GM21526 (cell line): ENCODE results near the gene CEP43.

Source experiments
- ATAC-seq: cut with Tn5 transposase; IDR thresholded peaks from one replicate; pipeline ENCODE4 v1.9.1; 2021; ENCODE audit warnings: moderate library complexity; ENCODE audit not compliant: unreplicated experiment, low FRiP score

The CEP43 gene

GRCh38 chr6:166960609-166960978, 38.6 kb upstream of the CEP43 start:
- no peak for ATAC-seq

DNA sequence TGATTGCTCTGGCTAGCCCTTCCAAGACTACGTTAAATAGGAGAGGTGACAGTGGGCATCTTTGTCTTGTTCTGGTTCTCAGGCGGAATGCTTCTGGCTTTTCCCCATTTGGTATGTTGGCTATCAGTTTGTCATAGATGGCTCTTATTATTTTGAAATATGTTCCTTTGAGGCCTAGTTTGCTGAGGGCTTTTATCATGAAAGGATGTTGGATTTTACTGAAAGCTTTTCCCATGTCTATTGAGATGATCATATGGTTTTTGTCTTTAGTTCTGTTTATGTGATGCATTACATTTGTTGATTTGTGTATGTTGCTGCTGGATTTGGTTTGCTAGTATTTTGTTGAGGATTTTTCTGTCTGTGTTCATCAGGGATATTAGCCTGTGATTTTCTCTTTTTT, 32.9 kb upstream of the CEP43 start:
- no peak for ATAC-seq

DNA sequence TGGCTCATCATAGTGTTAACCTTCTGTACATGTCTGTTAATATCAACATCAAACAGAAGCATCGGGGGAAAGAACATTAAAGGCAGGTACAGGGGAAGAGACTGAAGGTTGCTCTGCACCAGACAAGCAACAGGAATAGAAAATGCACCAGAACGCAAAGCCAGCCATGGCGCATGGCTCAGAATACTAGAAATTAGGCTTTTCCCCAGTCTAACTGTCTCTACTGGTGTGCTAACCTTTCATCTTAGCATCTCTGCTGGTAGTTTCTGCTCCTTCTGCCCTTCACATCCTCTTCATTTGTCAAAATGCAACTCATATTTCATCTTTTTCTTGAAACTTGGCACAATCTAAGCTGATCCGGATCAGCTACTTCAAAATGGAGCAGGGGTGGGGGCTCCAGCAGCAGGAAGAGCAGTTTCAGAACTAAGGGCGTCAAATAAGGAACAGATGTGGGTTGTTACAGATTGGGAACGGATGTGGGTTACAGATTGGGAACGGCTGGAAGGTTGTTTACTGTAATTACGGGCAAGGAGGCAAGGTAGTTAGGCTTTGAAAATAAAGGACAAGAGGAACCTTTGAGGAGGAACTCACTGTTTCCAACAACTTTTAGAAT, 29.7 kb upstream of the CEP43 start:
- ATAC-seq, result no peak

DNA sequence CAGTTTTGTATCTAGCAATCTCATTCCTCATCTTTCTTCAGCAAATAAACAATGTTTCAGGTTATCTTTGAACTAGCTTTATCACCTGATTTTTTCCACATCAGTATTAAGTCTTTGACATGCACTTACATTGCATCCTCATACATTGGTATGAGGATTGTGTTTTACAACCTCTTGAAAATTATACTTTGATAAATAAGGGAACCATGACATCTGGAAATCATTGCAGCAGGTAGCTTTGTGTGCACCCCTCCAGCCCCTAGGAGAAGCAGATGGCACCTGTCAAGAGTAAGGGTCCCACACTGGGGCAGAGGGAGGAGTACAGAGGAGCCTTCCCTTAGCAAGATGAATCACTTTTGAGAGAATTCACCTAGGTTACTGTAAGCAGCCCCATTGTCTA, 29.1 kb upstream of the CEP43 start:
- no peak for ATAC-seq

DNA sequence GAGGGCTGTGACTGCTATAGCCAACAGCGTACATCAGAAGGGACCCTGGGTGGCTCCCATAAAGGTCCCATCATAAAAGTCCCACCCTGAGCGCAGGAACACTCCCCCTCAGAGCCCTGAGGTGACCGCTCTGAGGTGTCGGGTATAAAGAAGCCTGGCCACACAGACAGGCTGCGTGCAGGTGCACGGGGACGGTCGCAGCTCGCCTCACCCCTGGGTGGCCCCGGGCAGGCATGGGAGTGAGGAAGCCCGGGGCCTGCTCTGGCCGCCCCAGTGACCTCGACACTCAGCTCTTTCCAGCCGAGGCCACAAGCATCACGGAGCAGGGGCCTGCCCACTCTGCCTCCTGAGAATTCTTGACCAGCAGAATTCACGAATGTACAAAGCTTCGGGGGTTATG, 28.4 kb upstream of the CEP43 start:
- ATAC-seq, result no peak

DNA sequence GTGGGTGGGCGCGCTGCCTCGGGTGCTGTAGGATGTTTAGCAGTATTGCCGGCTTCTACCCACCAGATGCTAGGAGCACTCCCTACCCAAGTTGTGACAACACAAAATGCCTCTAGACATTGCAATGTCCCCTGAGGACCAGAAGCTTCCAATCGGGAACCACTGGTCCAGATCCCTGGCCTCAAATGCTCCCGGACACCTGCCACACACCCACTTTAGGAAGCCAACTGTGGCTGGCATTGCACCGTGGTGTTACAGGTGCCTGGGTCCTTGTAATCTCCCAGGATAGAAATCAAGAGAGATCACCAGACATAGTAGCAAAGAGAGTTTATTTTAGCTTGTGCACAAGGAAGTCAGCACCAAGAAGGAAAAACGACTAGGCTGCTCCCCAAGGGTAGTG, 27.9 kb upstream of the CEP43 start:
- ATAC-seq, result no peak

GRCh38 chr6:166972101-166972500, 27.1 kb upstream of the CEP43 start:
- ATAC-seq, result no peak

GRCh38 chr6:166976636-166977035, 22.6 kb upstream of the CEP43 start:
- no peak for ATAC-seq

DNA sequence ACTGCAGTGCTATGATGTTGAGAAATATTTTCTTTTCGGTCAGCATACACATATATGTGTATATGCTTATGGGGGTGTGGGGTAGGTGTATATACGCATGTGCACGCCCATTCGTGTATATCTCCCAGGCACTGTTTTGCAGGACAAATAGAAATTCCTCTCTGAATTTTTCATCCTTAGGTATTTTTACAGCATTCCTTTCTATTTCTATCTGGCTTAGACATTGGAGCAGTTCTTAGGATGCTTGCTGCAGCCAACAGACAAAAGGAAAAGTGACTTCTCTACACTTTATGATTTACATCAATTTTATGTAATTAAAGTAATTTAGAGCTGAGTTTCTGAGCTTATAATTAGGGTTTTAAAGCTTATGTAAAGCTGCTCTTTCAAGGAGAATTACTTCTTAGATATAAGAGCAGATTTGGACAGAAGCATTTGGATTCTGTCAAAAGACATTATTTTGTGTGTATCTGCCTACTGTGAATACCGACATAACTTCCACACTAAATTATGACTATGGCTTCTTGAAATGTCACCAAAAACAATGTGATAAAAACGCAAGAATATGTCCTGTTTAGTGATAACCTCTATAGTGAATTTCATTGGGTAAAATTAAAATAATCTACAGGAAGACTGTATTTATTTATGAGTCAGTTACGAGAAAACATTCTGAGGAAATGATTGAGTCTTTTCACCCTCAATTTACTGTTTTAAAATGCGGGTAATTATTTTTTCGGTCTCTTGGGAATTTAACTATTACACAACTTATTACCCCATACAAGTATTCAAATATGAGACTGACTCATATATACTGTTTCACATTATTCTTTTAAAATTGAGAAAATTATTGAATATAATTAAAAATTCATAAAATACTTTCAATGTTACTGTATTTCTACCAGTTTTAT, 21.3 kb upstream of the CEP43 start:
- no peak for ATAC-seq

DNA sequence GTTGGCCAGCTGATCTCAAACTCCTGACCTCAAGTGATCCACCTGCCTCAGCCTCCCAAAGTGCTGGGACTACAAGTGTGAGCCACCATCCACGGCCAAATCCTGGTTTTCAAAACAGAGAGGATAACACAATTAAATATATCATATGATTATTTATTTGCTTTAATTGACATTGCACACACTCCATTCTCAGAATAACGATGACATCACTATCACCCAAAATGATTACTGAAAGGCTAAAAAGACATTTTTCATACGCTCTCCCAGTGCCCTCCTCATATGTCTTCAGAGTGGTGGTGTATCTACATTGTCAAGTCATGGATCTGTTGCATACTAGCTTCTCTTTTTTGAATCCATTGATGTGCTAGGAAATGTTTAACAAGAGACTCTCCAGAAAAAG, 18.5 kb upstream of the CEP43 start:
- ATAC-seq, result no peak

GRCh38 chr6:166987448-166987847, 11.7 kb upstream of the CEP43 start:
- ATAC-seq, result no peak

GRCh38 chr6:166987930-166988329, 11.3 kb upstream of the CEP43 start:
- no peak for ATAC-seq

DNA sequence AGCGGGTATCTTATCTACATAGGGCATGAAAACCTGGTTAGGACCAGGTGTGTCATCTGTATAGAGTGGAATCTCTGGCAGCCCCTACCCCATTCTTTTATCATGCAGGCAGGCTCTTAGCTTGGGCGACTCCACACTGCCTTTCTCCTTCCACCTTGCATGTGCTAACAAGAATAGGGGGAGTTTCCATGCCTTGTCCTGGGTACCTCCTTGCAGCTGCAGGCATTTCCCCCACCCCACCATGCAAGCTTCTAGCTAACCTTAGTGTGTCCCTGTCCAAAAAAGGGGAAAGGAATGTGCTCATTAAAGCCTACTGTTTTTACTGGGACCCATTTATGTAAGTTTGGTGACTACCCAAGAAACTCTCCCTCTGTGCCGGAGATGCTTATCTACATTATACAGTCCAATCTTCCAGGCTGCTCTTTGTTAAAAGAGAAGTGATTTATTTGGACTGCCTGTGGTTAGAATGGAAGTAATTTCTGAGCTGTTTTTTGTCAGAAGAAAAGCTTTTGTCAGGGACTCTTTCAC, 10.5 kb upstream of the CEP43 start:
- no peak for ATAC-seq

- ATAC-seq, result peak; percentile 60
Observed at GRCh38 chr6:166989427-166990032, 9.7 kb upstream of the CEP43 start.

GRCh38 chr6:166996406-166996805, 2.8 kb upstream of the CEP43 start:
- no peak for ATAC-seq

DNA sequence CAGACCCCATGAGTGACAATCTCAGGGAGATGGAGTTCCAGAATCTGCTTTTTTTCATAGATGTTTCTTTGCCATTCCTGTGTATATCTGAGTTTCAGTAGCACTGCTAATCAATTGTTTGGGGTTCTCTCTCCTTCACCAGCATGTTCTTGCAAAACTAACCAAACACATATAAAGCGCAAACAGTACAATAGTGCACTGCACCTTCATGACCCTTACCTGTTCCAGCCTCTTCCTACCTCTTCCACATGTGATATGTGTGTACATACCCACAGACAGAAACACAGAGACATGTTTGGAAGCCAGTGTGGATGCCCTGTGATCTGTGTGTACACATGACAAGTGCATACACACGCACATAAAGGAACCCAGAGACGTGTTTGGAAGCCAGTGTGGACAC, 1.8 kb upstream of the CEP43 start:
- ATAC-seq, result no peak

DNA sequence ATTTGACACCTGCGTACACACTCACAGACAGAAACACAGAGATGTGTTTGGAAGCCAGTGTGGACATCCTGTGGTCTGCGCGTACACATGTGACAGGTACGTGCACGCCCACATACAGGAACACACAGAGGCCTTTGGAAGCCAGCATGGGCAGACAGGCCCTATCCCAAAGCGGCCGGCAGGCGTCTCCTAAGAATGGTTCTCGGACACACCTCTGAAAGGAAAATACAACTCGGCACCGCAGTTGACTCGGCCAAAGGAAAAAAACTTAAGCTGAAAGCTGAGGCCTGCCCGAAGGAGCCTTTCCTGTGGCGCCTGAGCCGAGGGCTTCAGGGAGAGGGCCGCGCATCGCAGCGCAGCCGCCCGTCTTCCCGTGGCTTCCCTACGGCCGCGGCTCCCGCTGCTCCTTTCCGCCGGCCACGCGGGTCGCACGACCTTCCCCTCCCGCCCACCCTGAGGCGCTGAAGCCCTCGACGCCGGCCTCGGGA, 1.4 kb upstream of the CEP43 start:
- peak; percentile 34 for ATAC-seq

- ATAC-seq, result peak; percentile 11
Observed at GRCh38 chr6:166998256-166999144, 697 bp upstream of the CEP43 start.

- no peak for ATAC-seq
Observed at GRCh38 chr6:166999884-167000253, 672 bp downstream of the CEP43 start.

DNA sequence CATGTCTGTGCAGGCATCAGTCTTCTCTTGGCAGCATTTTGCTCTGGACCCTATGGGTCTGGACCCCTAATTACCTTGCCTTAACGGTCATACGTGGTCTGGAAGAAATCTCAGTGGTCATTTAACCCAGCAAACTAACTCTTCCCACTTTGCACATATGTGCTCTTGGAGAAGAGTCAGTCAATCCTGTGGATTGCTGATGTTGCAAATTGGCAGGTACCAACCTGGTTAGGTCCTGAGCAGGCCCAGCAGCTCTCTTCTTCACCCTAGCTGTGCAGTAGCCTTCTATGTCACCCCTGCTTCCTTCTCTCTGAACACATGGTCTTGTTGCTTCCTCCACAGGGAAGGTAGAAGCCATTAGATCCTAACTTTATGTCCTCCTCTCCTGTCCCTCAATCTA, 1.6 kb downstream of the CEP43 start:
- ATAC-seq, result no peak
